IgD-negative memory B cell (primary cell): Measurements from ENCODE around the gene AACS. TPM values are rescaled to one million over a fixed set of nuclear protein-coding genes. Genes with fewer than 3 reads are reported as not detected.

Source experiments
- H3K27ac Mint-ChIP-seq, 3 donors: one replicate each; pipeline ENCODE4 v1.8.0; 2020 to 2022; ENCODE audit warnings: mild to moderate bottlenecking in 3 of 3, mixed read lengths in 3 of 3, moderate library complexity in 1 of 3
- H3K27me3 Mint-ChIP-seq: one replicate; pipeline ENCODE4 v1.8.0; 2021; ENCODE audit warnings: mixed read lengths
- H3K36me3 Mint-ChIP-seq: one replicate; pipeline ENCODE4 v1.8.0; 2020; ENCODE audit warnings: mild to moderate bottlenecking, mixed read lengths
- H3K4me1 Mint-ChIP-seq, 3 donors: one replicate each; pipeline ENCODE4 v1.8.0; 2020 to 2022; ENCODE audit warnings: mixed read lengths in 3 of 3, mild to moderate bottlenecking in 1 of 3
- H3K4me3 Mint-ChIP-seq, 4 donors: one replicate each; pipeline ENCODE4 v1.8.0; 2020 to 2022; ENCODE audit warnings: mild to moderate bottlenecking in 4 of 4, mixed read lengths in 4 of 4, moderate library complexity in 3 of 4
- H3K9me3 Mint-ChIP-seq, 3 donors: one replicate each; pipeline ENCODE4 v1.8.0; 2020 to 2021; ENCODE audit warnings: mixed read lengths in 3 of 3, mild to moderate bottlenecking in 1 of 3
- polyA plus RNA-seq: library from polyadenylated mRNA; unstranded; fragments of 300-500 nt; fragmentation: Illumina TruSeq; gene quantifications from one replicate; pipeline ENCODE4 v1.2.3, GENCODE V29; 2021

AACS gene
- polyA plus RNA-seq, 1 donor from 2014 or later: 4.2 TPM

GRCh38 chr12:125160281-125160955 lies 95.2 kb downstream of the AACS start:
- Mint-ChIP-seq H3K4me3 (no peak overlapping the region), H3K27me3 (peaks cover 1% of the 10 kb centered on the region), H3K36me3 (peaks cover 3% of the 10 kb centered on the region), H3K9me3 (peaks cover 0 to 2% (median 1%) of the 10 kb centered on the region in 3 donors), H3K4me1 (peaks cover 0 to 2% (median 0%) of the 10 kb centered on the region in 3 donors), H3K27ac (no peak overlapping the region)

GRCh38 chr12:125161712-125162022 lies 96.4 kb downstream of the AACS start:
- Mint-ChIP-seq H3K36me3 (peaks cover 2% of the 10 kb centered on the region), H3K27ac (no peak overlapping the region), H3K27me3 (peaks cover 8% of the 10 kb centered on the region), H3K9me3 (peaks cover 1 to 3% (median 2%) of the 10 kb centered on the region in 3 donors), H3K4me3 (no peak overlapping the region), H3K4me1 (peaks cover 0 to 2% (median 0%) of the 10 kb centered on the region in 3 donors)

DNA sequence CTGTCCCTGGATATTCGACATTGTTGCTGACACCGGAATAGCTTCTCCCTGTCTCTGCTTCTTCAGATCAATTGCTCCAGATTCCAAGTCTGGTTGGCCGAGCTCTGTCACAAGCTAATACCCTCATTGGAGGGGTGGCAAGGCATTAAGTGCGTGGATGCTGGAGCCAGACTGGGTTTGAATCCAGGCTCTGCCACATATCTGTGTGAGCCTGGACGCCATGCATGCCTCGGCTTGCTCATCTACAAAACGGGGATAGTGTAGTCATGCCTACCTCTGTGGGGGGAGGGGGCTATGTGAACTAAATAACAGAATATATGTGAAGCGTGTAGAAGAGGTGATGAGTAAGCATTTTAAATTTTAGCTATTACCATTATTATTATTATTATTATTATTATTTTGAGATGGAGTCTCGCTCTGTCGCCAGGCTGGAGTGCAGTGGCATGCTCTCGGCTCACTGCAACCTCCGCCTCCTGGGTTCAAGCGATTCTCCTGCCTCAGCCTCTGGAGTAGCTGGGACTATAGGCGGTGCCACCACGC lies 97.3 kb downstream of the AACS start:
- Mint-ChIP-seq H3K4me3 (no peak overlapping the region), H3K9me3 (peaks cover 1 to 3% (median 1%) of the 10 kb centered on the region in 3 donors), H3K36me3 (peaks cover 2% of the 10 kb centered on the region)

GRCh38 chr12:125163148-125163547 lies 97.9 kb downstream of the AACS start:
- Mint-ChIP-seq H3K36me3 (peaks cover 2% of the 10 kb centered on the region), H3K4me3 (no peak overlapping the region), H3K27ac (peak overlapping the region in 1 of 3 donors; percentile 59), H3K4me1 (peaks cover 0 to 2% (median 0%) of the 10 kb centered on the region in 3 donors), H3K27me3 (peaks cover 6% of the 10 kb centered on the region), H3K9me3 (peaks cover 0 to 3% (median 2%) of the 10 kb centered on the region in 3 donors)

More for the DNA sequence above, 97.3 kb downstream of the AACS start:
- H3K27me3 Mint-ChIP-seq: peaks cover 6% of the 10 kb centered on the region
- H3K27ac Mint-ChIP-seq: no peak overlapping the region
- H3K4me1 Mint-ChIP-seq: peaks cover 0 to 2% (median 0%) of the 10 kb centered on the region in 3 donors

- no peak overlapping the region for H3K27ac Mint-ChIP-seq
- H3K27me3 Mint-ChIP-seq: peaks cover 6% of the 10 kb centered on the region
- H3K9me3 Mint-ChIP-seq: peaks cover 0 to 3% (median 2%) of the 10 kb centered on the region in 3 donors
Measured at GRCh38 chr12:125164541-125164940, 99.3 kb downstream of the AACS start.

GRCh38 chr12:125166041-125166440 lies 100.8 kb downstream of the AACS start:
- peaks cover 2% of the 10 kb centered on the region for H3K36me3 Mint-ChIP-seq
- H3K4me3 Mint-ChIP-seq: no peak overlapping the region
- peaks cover 1 to 3% (median 2%) of the 10 kb centered on the region in 3 donors for H3K9me3 Mint-ChIP-seq

More at GRCh38 chr12:125164541-125164940, 99.3 kb downstream of the AACS start:
- Mint-ChIP-seq H3K36me3 (peaks cover 2% of the 10 kb centered on the region), H3K4me1 (peaks cover 0 to 2% (median 0%) of the 10 kb centered on the region in 3 donors), H3K4me3 (no peak overlapping the region)

DNA sequence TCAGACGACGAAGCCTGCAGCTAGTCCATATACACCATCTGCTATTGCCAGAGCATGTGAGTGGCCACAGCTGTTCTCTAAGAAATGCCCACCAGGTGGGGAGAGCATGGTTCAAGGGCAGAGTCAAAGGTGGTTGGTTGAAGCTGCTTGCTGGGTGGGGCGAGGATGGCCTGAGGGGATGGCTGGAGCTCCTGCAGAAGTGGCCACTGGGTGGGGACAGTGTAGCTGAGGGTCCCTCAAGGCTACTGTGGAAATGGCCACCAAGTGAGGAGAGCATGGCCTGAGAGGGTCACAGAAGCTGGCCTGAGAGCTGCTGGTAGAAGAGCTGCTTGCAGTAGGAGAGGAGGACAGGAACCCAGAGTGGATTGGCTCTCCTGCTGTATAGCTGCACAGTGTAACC lies 102.4 kb downstream of the AACS start:
- H3K9me3 Mint-ChIP-seq: peaks cover 1 to 3% (median 2%) of the 10 kb centered on the region in 3 donors
- H3K27ac Mint-ChIP-seq: no peak overlapping the region
- no peaks in the 10 kb centered on the region for H3K36me3 Mint-ChIP-seq
- no peaks in the 10 kb centered on the region for H3K4me1 Mint-ChIP-seq
- peaks cover 12% of the 10 kb centered on the region for H3K27me3 Mint-ChIP-seq
- H3K4me3 Mint-ChIP-seq: no peak overlapping the region

More at GRCh38 chr12:125166041-125166440, 100.8 kb downstream of the AACS start:
- no peak overlapping the region for H3K27ac Mint-ChIP-seq
- H3K4me1 Mint-ChIP-seq: peaks cover 0 to 2% (median 0%) of the 10 kb centered on the region in 3 donors
- H3K27me3 Mint-ChIP-seq: peaks cover 12% of the 10 kb centered on the region

- peaks cover 18% of the 10 kb centered on the region for H3K27me3 Mint-ChIP-seq
- peak overlapping the region in 1 of 3 donors; percentile 23 for H3K27ac Mint-ChIP-seq
- no peak overlapping the region for H3K4me3 Mint-ChIP-seq
- peaks cover 1 to 3% (median 2%) of the 10 kb centered on the region in 3 donors for H3K9me3 Mint-ChIP-seq
- no peaks in the 10 kb centered on the region for H3K36me3 Mint-ChIP-seq
- H3K4me1 Mint-ChIP-seq: no peaks in the 10 kb centered on the region
Measured at GRCh38 chr12:125169451-125169850, 104.2 kb downstream of the AACS start.

DNA sequence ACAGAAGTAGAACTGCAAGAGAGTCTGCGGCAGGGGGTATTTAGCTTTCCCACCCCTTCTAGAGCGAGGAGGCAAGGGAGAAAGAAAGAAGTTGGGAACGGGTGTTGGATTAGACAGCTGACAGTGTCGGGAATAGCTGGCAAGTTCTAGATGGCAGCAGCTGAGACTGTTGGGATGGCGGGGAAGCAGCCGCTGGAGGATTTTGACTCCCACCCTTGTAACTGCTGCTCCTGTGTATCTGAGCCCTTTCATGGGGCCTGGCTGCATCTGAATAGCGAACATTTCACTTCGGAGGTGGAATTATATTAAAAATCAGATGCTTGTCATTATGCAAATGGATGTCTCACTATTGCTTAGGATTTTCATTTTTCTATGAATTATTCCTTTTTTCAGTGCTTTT lies 104.6 kb downstream of the AACS start:
- Mint-ChIP-seq H3K9me3 (peaks cover 1 to 4% (median 2%) of the 10 kb centered on the region in 3 donors), H3K4me1 (no peaks in the 10 kb centered on the region), H3K36me3 (no peaks in the 10 kb centered on the region), H3K27me3 (peaks cover 19% of the 10 kb centered on the region), H3K4me3 (no peak overlapping the region), H3K27ac (no peak overlapping the region)

DNA sequence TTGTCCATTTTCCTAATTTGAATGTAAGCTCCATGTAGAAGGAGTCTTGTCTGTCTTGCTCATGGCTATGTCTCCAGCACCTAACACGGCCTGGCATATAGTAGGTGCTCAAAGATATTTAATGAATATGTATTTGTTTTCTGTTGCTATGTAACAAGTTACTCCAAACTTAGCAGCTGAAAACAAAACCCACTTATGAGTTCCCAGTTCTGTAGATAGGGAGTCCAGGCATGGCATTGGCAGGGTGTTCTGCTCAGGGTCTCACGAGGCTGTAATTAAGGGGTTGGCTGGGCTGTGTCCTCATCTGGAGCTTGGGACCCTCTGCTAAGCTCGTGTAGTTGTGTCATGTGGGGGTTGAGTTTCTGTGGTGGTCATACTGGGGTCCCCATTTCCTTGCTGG lies 106.0 kb downstream of the AACS start:
- Mint-ChIP-seq H3K27me3 (peaks cover 22% of the 10 kb centered on the region), H3K4me3 (no peak overlapping the region), H3K4me1 (peaks cover 0 to 1% (median 0%) of the 10 kb centered on the region in 3 donors), H3K36me3 (peaks cover 2% of the 10 kb centered on the region), H3K27ac (no peak overlapping the region), H3K9me3 (peaks cover 1 to 6% (median 5%) of the 10 kb centered on the region in 3 donors)

- peaks cover 2% of the 10 kb centered on the region for H3K36me3 Mint-ChIP-seq
- peaks cover 25% of the 10 kb centered on the region for H3K27me3 Mint-ChIP-seq
- H3K4me3 Mint-ChIP-seq: no peak overlapping the region
- peaks cover 0 to 1% (median 0%) of the 10 kb centered on the region in 3 donors for H3K4me1 Mint-ChIP-seq
- peaks cover 1 to 5% (median 4%) of the 10 kb centered on the region in 3 donors for H3K9me3 Mint-ChIP-seq
- H3K27ac Mint-ChIP-seq: no peak overlapping the region
Measured at GRCh38 chr12:125172231-125172850, 107.1 kb downstream of the AACS start.

DNA sequence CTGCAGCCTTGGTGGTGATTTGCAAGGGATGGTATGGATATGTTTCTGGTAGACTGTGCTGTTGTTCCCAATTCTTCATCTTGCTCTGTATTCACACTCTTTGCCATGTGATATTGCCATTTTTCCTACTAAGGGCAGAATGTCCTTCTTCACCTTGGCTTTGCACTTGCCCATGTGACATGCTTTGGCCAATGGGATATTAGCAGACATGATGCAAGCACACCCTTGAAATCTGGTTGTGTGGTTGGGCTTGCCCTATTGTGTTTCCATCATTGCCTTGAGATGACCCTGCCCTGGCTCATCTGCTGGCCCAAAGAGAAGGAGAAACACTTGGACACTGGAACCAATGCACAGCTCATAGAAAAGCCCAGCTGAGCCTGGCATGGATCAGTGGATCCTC lies 110.3 kb downstream of the AACS start:
- no peak overlapping the region for H3K4me3 Mint-ChIP-seq
- peaks cover 28% of the 10 kb centered on the region for H3K27me3 Mint-ChIP-seq
- H3K27ac Mint-ChIP-seq: no peak overlapping the region

DNA sequence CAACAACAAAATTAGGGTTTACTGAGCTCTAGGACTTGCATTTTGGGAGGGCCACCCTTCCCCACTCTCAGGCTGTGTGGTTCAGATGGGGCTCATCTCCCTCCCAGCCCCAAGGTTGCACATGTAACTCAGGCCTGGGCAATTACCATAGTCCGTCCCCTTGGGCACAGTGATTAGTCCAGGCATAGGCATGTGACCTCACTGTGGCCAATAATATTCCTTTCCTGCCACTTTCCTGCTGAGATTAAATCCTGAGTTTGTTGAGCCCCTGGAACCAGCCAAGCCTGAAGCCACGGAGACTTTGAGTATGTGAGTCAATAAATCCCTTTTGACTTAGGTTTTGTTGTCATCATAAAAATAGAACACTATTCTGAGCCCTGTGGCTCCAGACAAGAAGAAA lies 113.0 kb downstream of the AACS start:
- Mint-ChIP-seq H3K4me1 (peaks cover 0 to 3% (median 2%) of the 10 kb centered on the region in 3 donors), H3K27me3 (peaks cover 34% of the 10 kb centered on the region), H3K9me3 (peaks cover 0 to 4% (median 3%) of the 10 kb centered on the region in 3 donors), H3K4me3 (no peak overlapping the region), H3K36me3 (peaks cover 2% of the 10 kb centered on the region), H3K27ac (no peak overlapping the region)

More for the DNA sequence above, 110.3 kb downstream of the AACS start:
- peaks cover 2% of the 10 kb centered on the region for H3K36me3 Mint-ChIP-seq
- H3K4me1 Mint-ChIP-seq: peaks cover 0 to 1% (median 0%) of the 10 kb centered on the region in 3 donors
- peaks cover 0 to 4% (median 3%) of the 10 kb centered on the region in 3 donors for H3K9me3 Mint-ChIP-seq

DNA sequence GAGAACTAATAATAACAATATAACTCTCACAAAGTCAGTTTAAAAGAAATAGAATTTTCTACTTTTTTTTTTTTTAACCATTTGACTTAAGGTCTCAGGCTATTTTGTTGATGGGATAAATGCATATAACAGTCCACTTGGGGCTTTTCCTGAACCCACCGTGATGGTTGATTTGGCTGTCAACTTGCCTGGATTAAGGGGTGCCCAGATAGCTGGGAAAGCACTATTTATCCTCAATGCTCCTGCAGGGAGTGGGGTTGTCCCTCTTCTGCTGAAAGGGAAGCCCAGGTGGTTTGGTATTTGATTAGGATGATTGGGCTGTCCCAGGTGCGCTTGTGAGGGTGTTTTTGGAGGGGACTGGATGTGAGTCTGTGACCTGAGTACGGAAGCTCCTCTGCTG lies 114.9 kb downstream of the AACS start:
- H3K4me1 Mint-ChIP-seq: peaks cover 0 to 4% (median 4%) of the 10 kb centered on the region in 3 donors
- peaks cover 2% of the 10 kb centered on the region for H3K36me3 Mint-ChIP-seq
- H3K27me3 Mint-ChIP-seq: peaks cover 41% of the 10 kb centered on the region
- H3K9me3 Mint-ChIP-seq: peaks cover 0 to 3% (median under 1%) of the 10 kb centered on the region in 3 donors
- no peak overlapping the region for H3K27ac Mint-ChIP-seq
- H3K4me3 Mint-ChIP-seq: no peak overlapping the region

DNA sequence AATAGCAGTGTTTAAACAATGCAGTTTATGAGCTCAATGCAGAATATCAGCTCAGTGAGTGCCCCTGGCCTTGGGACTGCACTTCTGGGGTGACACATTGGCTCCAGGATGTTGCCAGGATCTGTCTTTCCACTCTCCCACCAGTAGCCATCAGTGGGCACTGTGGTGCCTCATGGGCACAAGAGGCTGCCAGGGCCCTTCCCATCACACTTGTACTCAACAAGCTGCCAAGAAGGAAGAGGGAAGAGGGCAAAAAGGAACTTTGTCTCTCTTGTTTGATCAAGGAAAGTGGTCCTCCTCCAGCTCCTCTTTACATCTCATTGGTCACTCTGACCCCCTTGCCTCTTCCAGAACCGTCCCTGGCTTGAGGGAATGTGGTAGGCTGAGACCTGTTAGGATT lies 115.9 kb downstream of the AACS start:
- no peak overlapping the region for H3K4me3 Mint-ChIP-seq
- peaks cover under 1% of the 10 kb centered on the region for H3K36me3 Mint-ChIP-seq
- H3K27ac Mint-ChIP-seq: no peak overlapping the region
- peaks cover 45% of the 10 kb centered on the region for H3K27me3 Mint-ChIP-seq
- H3K4me1 Mint-ChIP-seq: peaks cover 0 to 4% (median 4%) of the 10 kb centered on the region in 3 donors
- H3K9me3 Mint-ChIP-seq: no peaks in the 10 kb centered on the region
